ENCODE results near the gene HSF4.

HSF4 gene

GRCh38 chr16:67188323-67188722 lies 23.8 kb downstream of the HSF4 start:
- H3K4me2 ChIP-seq (ENCODE audit: low read length), result no peak overlapping the region
- H3K4me1 ChIP-seq, result peaks cover 21% of the 10 kb centered on the region
- peaks cover 9% of the 10 kb centered on the region for H3K79me2 ChIP-seq
- H3K9ac ChIP-seq, result no peak overlapping the region
- H3K27ac ChIP-seq, result no peak overlapping the region
- H3K36me3 ChIP-seq (ENCODE audit: control insufficient read depth, insufficient read depth, low read length), result no peaks in the 10 kb centered on the region
- H2AFZ ChIP-seq, result no peak overlapping the region
- no peaks in the 10 kb centered on the region for H3K27me3 ChIP-seq (ENCODE audit: control insufficient read depth, insufficient read depth, low read length)
- H3K9me3 ChIP-seq (ENCODE audit: control insufficient read depth, low read length), result no peaks in the 10 kb centered on the region
- H3K4me3 ChIP-seq (ENCODE audit: low read depth, low read length), result no peak overlapping the region
- TF ChIP-seq CTCF (IDR thresholded peaks at IDR 0.05), result no peak

GRCh38 chr16:67188798-67189197 lies 24.3 kb downstream of the HSF4 start:
- no peak overlapping the region for H2AFZ ChIP-seq
- peaks cover 10% of the 10 kb centered on the region for H3K79me2 ChIP-seq
- TF ChIP-seq CTCF (IDR thresholded peaks at IDR 0.05), result no peak
- H3K4me2 ChIP-seq (ENCODE audit: low read length), result no peak overlapping the region
- peaks cover 25% of the 10 kb centered on the region for H3K4me1 ChIP-seq
- no peaks in the 10 kb centered on the region for H3K36me3 ChIP-seq (ENCODE audit: control insufficient read depth, insufficient read depth, low read length)
- H3K27me3 ChIP-seq (ENCODE audit: control insufficient read depth, insufficient read depth, low read length), result no peaks in the 10 kb centered on the region
- H3K27ac ChIP-seq, result no peak overlapping the region
- H3K9me3 ChIP-seq (ENCODE audit: control insufficient read depth, low read length), result no peaks in the 10 kb centered on the region
- no peak overlapping the region for H3K4me3 ChIP-seq (ENCODE audit: low read depth, low read length)
- no peak overlapping the region for H3K9ac ChIP-seq

- H3K27ac ChIP-seq, result no peak within 1 kb of the TSS
- no peaks in the 10 kb centered on the region for H3K9me3 ChIP-seq (ENCODE audit: control insufficient read depth, low read length)
- no peak within 1 kb of the TSS for H3K4me3 ChIP-seq (ENCODE audit: low read depth, low read length)
- no peak within 1 kb of the TSS for H3K4me2 ChIP-seq (ENCODE audit: low read length)
- no peak for TF ChIP-seq CTCF (IDR thresholded peaks at IDR 0.05)
- no peak within 1 kb of the TSS for H3K9ac ChIP-seq
- peaks cover 20% of the 10 kb centered on the region for H3K4me1 ChIP-seq
- H3K36me3 ChIP-seq (ENCODE audit: control insufficient read depth, insufficient read depth, low read length), result no peaks in the 10 kb centered on the region
- H3K79me2 ChIP-seq, result peaks cover 10% of the 10 kb centered on the region
- no peaks in the 10 kb centered on the region for H3K27me3 ChIP-seq (ENCODE audit: control insufficient read depth, insufficient read depth, low read length)
- H2AFZ ChIP-seq, result no peak within 1 kb of the TSS
Measured at GRCh38 chr16:67190041-67190440, 25.5 kb downstream of the HSF4 start, which contains the start of gene EXOC3L1. Gene EXOC3L1 (minus strand): TSS chr16:67190136. CDS start chr16:67189676, 460 bp downstream.

- no peak for TF ChIP-seq CTCF (IDR thresholded peaks at IDR 0.05)
- Histone ChIP-seq H3K4me1 (peaks cover 13% of the 10 kb centered on the region), H3K27ac (no peak overlapping the region), H3K9me3 (ENCODE audit: control insufficient read depth, low read length) (no peaks in the 10 kb centered on the region), H3K27me3 (ENCODE audit: control insufficient read depth, insufficient read depth, low read length) (no peaks in the 10 kb centered on the region), H3K36me3 (ENCODE audit: control insufficient read depth, insufficient read depth, low read length) (no peaks in the 10 kb centered on the region), H3K79me2 (peaks cover 10% of the 10 kb centered on the region), H3K9ac (no peak overlapping the region), H3K4me3 (ENCODE audit: low read depth, low read length) (no peak overlapping the region), H2AFZ (no peak overlapping the region), H3K4me2 (ENCODE audit: low read length) (no peak overlapping the region)
Measured at GRCh38 chr16:67190448-67191399, 26.2 kb downstream of the HSF4 start.

Measured in parathyroid adenoma (tissue), 2 donors.